IMR-90 (cell line): ENCODE data around the gene SLC29A1. TPM values are rescaled to one million over a fixed set of nuclear protein-coding genes. Genes with fewer than 3 reads are reported as not detected.

Experiments used
- ATAC-seq: fragments of 200-7000 bp; cut with Tn5 transposase; 2 replicates; pipeline ENCODE4 v1.9.1; 2020; ENCODE audit warnings: low read depth, mild to moderate bottlenecking, moderate library complexity
- BruUV-seq: library from RNA; stranded (reverse); fragments of 400-500 nt; replicated peaks from 2 replicates; lab custom pipeline; 2021; lab: Mats Ljungman, UMichigan
- CTCF ChIA-PET: fragments of 300-600 bp; formaldehyde crosslinking; extraction: SDS; loops from one replicate; lab custom pipeline; 2021; ENCODE audit warnings: antibody characterized with exemption; lab: Yijun Ruan, JAX
- POLR2A ChIA-PET: fragments of 300-600 bp; sonication (Branson Sonifier 250); formaldehyde crosslinking; loops from one replicate; lab custom pipeline; 2022; ENCODE audit warnings: antibody characterized with exemption; ENCODE audit not compliant: unreplicated experiment; lab: Charles Lee
- DNase-seq: peaks from one replicate; pipeline ENCODE4 v3.0.0; 2013
- H2AFZ ChIP-seq: replicated peaks from 2 replicates; pipeline ENCODE3; 2013; ENCODE audit warnings: low read length, mild to moderate bottlenecking; ENCODE audit not compliant: poor library complexity
- H2AK5ac ChIP-seq: 2 replicates; pipeline ENCODE4 v1.6.1; 2013; ENCODE audit warnings: low read depth, low read length, inconsistent platforms
- H2AK9ac ChIP-seq: replicated peaks from 2 replicates; pipeline ENCODE3; 2013; ENCODE audit warnings: mild to moderate bottlenecking, low read depth, low read length, moderate library complexity; ENCODE audit not compliant: poor library complexity
- H2BK120ac ChIP-seq: 2 replicates; pipeline ENCODE4 v1.6.1; 2013; ENCODE audit warnings: low read depth, low read length, inconsistent platforms
- H2BK15ac ChIP-seq: 3 replicates; pipeline ENCODE4 v1.6.1; 2013; ENCODE audit warnings: low read depth, low read length, inconsistent platforms
- H2BK20ac ChIP-seq: 2 replicates; pipeline ENCODE4 v1.6.1; 2013; ENCODE audit warnings: low read depth, mild to moderate bottlenecking, inconsistent platforms, low read length, moderate library complexity
- H2BK5ac ChIP-seq: 2 replicates; pipeline ENCODE4 v1.6.1; 2013; ENCODE audit warnings: mild to moderate bottlenecking, low read depth, low read length, inconsistent platforms; ENCODE audit not compliant: poor library complexity, severe bottlenecking
- H3K14ac ChIP-seq: replicated peaks from 2 replicates; pipeline ENCODE4 v1.6.1; 2013; ENCODE audit warnings: low read depth, low read length, inconsistent platforms
- H3K18ac ChIP-seq: 2 replicates; pipeline ENCODE4 v1.6.1; 2013; ENCODE audit warnings: low read depth, low read length, control low read depth
- H3K23ac ChIP-seq: 2 replicates; pipeline ENCODE4 v1.6.1; 2013; ENCODE audit warnings: low read depth, low read length, inconsistent platforms
- H3K27ac ChIP-seq: 2 replicates; pipeline ENCODE4 v1.5.1; 2013; ENCODE audit warnings: mild to moderate bottlenecking, control low read depth, low read length; ENCODE audit not compliant: insufficient read depth
- H3K27me3 ChIP-seq: 2 replicates; pipeline ENCODE4 v1.6.1; 2013; ENCODE audit warnings: low read length; ENCODE audit not compliant: control insufficient read depth, insufficient read depth
- H3K36me3 ChIP-seq: 2 replicates; pipeline ENCODE4 v1.6.1; 2013; ENCODE audit warnings: low read length, mixed read lengths; ENCODE audit not compliant: control insufficient read depth, insufficient read depth
- H3K4ac ChIP-seq: 2 replicates; pipeline ENCODE4 v1.6.1; 2013; ENCODE audit warnings: low read depth, low read length, inconsistent platforms
- H3K4me1 ChIP-seq: 2 replicates; pipeline ENCODE4 v1.6.1; 2013; ENCODE audit warnings: low read length, mixed read lengths; ENCODE audit not compliant: control insufficient read depth, insufficient read depth
- H3K4me2 ChIP-seq: 2 replicates; pipeline ENCODE4 v1.6.1; 2013; ENCODE audit warnings: low read depth, mild to moderate bottlenecking, control low read depth, low read length, moderate library complexity
- H3K4me3 ChIP-seq: 2 replicates; pipeline ENCODE4 v1.5.1; 2013; ENCODE audit warnings: low read depth, mild to moderate bottlenecking, control low read depth, low read length, moderate library complexity; ENCODE audit not compliant: insufficient read depth
- H3K56ac ChIP-seq: 2 replicates; pipeline ENCODE4 v1.6.1; 2013; ENCODE audit warnings: low read length, inconsistent platforms; ENCODE audit not compliant: insufficient read depth; ENCODE audit errors: extremely low read depth
- H3K79me1 ChIP-seq, 2 experiments: 2 replicates each; pipeline ENCODE4 v1.6.1; 2013; ENCODE audit warnings: low read length in 2 of 2, inconsistent platforms in 1 of 2, low read depth in 1 of 2
- H3K9ac ChIP-seq: 2 replicates; pipeline ENCODE4 v1.6.1; 2013; ENCODE audit warnings: low read depth, low read length, control low read depth
- H3K9me1 ChIP-seq: 2 replicates; pipeline ENCODE4 v1.6.1; 2013; ENCODE audit warnings: low read length, inconsistent platforms; ENCODE audit not compliant: insufficient read depth
- H3K9me3 ChIP-seq: 2 replicates; pipeline ENCODE4 v1.6.1; 2013; ENCODE audit warnings: low read length; ENCODE audit not compliant: control insufficient read depth, insufficient read depth
- H4K20me1 ChIP-seq: 2 replicates; pipeline ENCODE4 v1.6.1; 2013; ENCODE audit warnings: low read length, inconsistent platforms; ENCODE audit not compliant: insufficient read depth
- H4K5ac ChIP-seq: 2 replicates; pipeline ENCODE4 v1.6.1; 2013; ENCODE audit warnings: mild to moderate bottlenecking, low read depth, low read length, control low read depth
- H4K8ac ChIP-seq, 2 experiments: 2 replicates each; pipeline ENCODE4 v1.6.1; 2013; ENCODE audit warnings: low read depth in 2 of 2, low read length in 2 of 2, control low read depth in 1 of 2, inconsistent platforms in 1 of 2
- H4K91ac ChIP-seq: 2 replicates; pipeline ENCODE4 v1.6.1; 2013; ENCODE audit warnings: low read depth, low read length, inconsistent platforms; ENCODE audit not compliant: insufficient read depth
- NFE2L2 ChIP-seq: fragments of 150-350 bp; IDR thresholded peaks from 2 replicates; pipeline ENCODE4 v1.6.1; 2016; ENCODE audit warnings: low read depth, mild to moderate bottlenecking, low read length
- POLR2A ChIP-seq: IDR thresholded peaks from 2 replicates; pipeline ENCODE4 v1.6.1; 2012; ENCODE audit warnings: mild to moderate bottlenecking, low read depth, low read length
- SMC3 ChIP-seq: fragments of 150-350 bp; IDR thresholded peaks from 2 replicates; pipeline ENCODE4 v1.6.1; 2016; ENCODE audit warnings: low read depth, mild to moderate bottlenecking, antibody characterized with exemption, low read length, moderate library complexity
- USF2 ChIP-seq: fragments of 150-350 bp; IDR thresholded peaks from 2 replicates; pipeline ENCODE4 v1.6.1; 2017; ENCODE audit warnings: mild to moderate bottlenecking, antibody characterized with exemption, low read length, low read depth
- WGBS, 2 experiments: methylation state at CpG; one replicate each; pipeline versions ENCODE4 v1.1.5 to v1.1.7; 2013; ENCODE audit warnings: missing lambda C conversion rate in 2 of 2; ENCODE audit not compliant: insufficient read length in 1 of 2; ENCODE audit errors: extremely low coverage in 2 of 2; 5-methylcytosine and 5-hydroxymethylcytosine counted together
- dilution Hi-C: fragments of 300-500 bp; cut with HindIII; formaldehyde crosslinking; loops from one replicate; pipeline ENCODE4 v1.14.3; 2018; ENCODE audit warnings: low sequenced_read_pairs; ENCODE audit not compliant: unreplicated experiment
- in situ Hi-C: fragments of 300-500 bp; cut with MboI; formaldehyde crosslinking; loops from 3 replicates; pipeline ENCODE4 v1.14.3; 2019; ENCODE audit warnings: low sequenced_read_pairs, inconsistent platforms, mixed read lengths
- intact Hi-C: fragments of 100-400 bp; cut with micrococcal nuclease; formaldehyde crosslinking; loops from 2 replicates; pipeline ENCODE4 v1.10.0; 2022
- polyA plus RNA-seq, 3 experiments: library from polyadenylated mRNA; depleted of rRNA; stranded (reverse); fragments of >200 nt; gene quantifications; 2 replicates each; pipeline ENCODE4 v1.2.3, GENCODE V29; 2012; ENCODE audit warnings: low replicate concordance in 1 of 3
- total RNA-seq: library from RNA; depleted of rRNA; stranded (reverse); fragments of >200 nt; gene quantifications from 2 replicates; pipeline ENCODE4 v1.2.3, GENCODE V29; 2012

SLC29A1 gene
- total and polyA plus RNA-seq, 2 of the 4 experiments (the other 2 are of a cell fraction) = 4.1 to 22.1 TPM

- dilution Hi-C loops (no loop called here), intact Hi-C loops (no loop called here), in situ Hi-C loops (no loop called here)
- Histone ChIP-seq H3K4me3 (no peak overlapping the region), H4K5ac (no peak overlapping the region), H3K23ac (no peak overlapping the region), H3K56ac (no peak overlapping the region), H3K36me3 (peaks cover 58% of the 10 kb centered on the region), H2AK9ac (no peak overlapping the region), H3K9ac (no peak overlapping the region), H3K9me1 (peaks cover 10% of the 10 kb centered on the region), H3K79me1 (peaks cover 23 to 83% of the 10 kb centered on the region in 2 experiments), H3K9me3 (no peaks in the 10 kb centered on the region), H3K4ac (no peak overlapping the region), H4K20me1 (peaks cover 98% of the 10 kb centered on the region), H2BK15ac (no peak overlapping the region), H3K4me1 (peaks cover 6% of the 10 kb centered on the region), H3K4me2 (no peak overlapping the region), H3K18ac (no peak overlapping the region), H2AK5ac (no peak overlapping the region), H2BK5ac (no peak overlapping the region), H4K91ac (no peak overlapping the region), H2AFZ (no peak overlapping the region), H3K14ac (no peak overlapping the region), H3K27ac (no peak overlapping the region), H2BK20ac (no peak overlapping the region), H2BK120ac (no peak overlapping the region), H4K8ac (no peak overlapping the region), H3K27me3 (no peaks in the 10 kb centered on the region)
- ATAC-seq = no peak
- TF ChIP-seq SMC3 (no peak), POLR2A (no peak), USF2 (no peak), NFE2L2 (no peak)
- no TSS peak for BruUV-seq
- POLR2A ChIA-PET = interaction anchor here (0.5 kb wide), 1 partner anchor 81 kb away, joined by 4 read pairs; no protein-coding TSS in a partner anchor
- CTCF ChIA-PET = interaction anchor here (1.1 kb wide), 1 partner anchor 17 kb away, joined by 3 read pairs; no protein-coding TSS in a partner anchor
- WGBS, 2 experiments = 83% methylated on average over 2 of the region's 14 CpGs; no CpG with 5 or more reads in 1 of the 2 experiments
- DNase-seq = no peak
Observed at GRCh38 chr6:44251576-44252524, 28.5 kb downstream of the SLC29A1 start.
